Stimulated activated naive CD4-positive, alpha-beta T cell treated with Interleukin-2 at 50 U/mL for 16 hours (primary cell): ENCODE data around the gene MED27.

ENCODE experiments used
- DNase-seq: peaks from one replicate; lab custom pipeline; 2025; lab: John Stamatoyannopoulos, UW

The MED27 gene

DNA sequence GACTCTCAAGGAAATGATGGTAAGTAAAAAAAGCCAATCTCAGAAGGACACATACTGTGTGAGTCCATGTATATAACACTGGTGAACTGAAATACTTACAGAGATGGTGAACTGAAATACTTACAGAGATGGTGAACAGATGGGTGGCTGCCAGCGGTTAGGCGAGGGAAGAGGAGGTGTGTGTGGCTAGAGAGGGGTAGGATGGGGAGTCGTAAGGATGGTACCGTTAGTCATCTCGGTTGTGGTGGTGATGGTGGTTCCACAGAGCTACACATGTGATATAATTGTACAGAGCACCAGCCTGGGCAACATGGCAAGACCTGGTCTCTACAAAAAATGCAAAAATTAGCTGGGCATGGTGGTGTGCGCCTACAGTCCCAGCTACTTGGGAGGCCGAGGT, 226.2 kb downstream of the MED27 start:
- peak; percentile 15 for DNase-seq

GRCh38 chr9:131851414-131851813, 228.3 kb downstream of the MED27 start:
- DNase-seq = no peak

DNA sequence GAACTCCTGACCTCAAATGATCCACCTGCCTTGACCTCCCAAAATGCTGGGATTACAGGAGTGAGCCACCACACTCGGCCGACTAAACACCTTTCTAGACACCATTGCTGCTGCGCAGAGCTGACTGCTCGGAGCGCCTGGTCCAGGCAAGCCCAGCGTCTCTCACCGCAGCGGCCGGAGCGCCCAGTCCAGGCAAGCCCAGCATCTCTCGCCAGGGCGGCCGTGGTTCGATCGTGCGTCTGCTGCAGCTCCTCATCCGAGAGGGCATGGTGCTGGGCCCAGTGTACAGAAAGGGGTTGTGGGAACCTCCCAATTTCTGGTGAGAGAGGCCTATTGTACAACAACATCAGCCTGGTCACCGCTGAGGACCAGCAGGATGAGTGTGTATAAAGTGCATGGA, 230.3 kb downstream of the MED27 start:
- DNase-seq = no peak

DNA sequence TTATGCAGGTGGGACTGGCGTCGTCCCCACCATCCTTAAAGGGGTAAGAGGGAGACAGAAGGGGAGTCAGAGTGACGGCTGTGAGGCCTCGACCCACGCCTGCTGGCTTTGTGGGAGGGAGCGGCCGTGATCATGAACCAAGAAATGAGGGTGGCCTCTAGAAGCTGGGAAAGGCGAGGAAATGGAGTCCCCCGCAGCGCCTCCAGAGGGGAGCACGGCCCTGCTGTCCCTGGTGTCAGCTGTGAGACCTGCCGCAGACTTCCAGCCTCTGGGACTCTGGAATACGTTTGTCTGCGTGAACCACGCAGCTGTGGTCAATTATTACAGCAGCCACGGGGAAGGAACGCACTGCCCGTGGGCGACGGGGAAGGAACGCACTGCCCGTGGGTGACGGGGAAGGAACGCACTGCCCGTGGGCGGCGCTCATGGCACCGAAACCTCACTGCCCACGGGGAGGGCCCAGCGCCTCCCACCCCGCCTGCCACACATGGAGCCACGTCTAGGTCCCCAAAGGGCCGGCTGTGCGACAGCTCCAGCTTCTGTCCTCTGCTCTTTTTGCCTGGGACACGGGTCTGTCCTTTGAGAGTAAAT, 231.0 kb downstream of the MED27 start:
- no peak for DNase-seq

- no peak for DNase-seq
Measured at GRCh38 chr9:131847665-131848354, 231.9 kb downstream of the MED27 start.

DNA sequence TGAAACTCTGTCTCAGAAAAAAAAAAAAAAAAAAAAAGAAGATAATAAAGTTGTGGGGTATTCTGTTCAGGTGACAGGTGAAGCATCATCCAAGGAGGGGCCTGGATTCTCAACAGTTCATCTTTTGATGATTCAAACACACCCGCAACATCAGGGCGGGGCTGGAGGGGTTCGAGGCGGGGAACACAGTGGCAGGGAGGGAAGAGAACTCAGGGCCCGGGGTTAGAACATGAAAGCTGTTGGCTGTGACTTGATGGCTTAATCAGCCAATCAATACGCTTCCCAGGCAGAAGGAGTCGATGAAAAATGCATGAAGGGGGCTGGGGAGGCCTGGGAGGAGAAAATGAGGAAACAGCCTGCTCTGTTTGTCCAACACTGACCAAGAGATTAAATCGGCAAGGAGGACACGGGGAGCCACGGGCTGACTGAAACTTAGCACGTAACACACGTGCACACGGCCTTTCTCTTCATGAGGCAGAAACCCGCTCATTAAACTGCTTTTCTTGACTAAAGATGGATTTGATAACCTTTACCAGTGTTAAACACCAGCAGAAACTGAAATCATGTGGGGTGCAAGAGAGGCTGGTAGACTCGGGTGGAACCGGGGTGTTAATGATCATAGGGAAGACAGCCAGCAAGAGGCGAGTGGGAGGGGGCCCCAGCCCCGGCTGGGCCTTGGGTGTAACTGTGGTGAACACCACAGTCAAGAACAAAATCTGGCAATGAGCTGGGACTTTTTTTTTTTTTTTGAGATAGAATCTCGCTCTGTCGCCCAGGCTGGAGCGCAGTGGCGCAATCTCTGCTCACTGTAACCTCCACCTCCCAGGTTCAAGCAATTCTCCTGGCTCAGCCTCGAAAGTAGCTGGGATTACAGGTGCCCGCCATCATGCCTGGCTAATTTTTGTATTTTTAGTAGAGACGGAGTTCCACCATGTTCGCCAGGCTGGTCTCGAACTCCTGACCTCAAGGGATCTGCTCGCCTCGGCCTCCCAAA, 234.1 kb downstream of the MED27 start:
- no peak for DNase-seq

GRCh38 chr9:131844745-131845118, 234.9 kb downstream of the MED27 start:
- DNase-seq = no peak

- DNase-seq = no peak
Measured at GRCh38 chr9:131843989-131844744, 235.5 kb downstream of the MED27 start.

DNA sequence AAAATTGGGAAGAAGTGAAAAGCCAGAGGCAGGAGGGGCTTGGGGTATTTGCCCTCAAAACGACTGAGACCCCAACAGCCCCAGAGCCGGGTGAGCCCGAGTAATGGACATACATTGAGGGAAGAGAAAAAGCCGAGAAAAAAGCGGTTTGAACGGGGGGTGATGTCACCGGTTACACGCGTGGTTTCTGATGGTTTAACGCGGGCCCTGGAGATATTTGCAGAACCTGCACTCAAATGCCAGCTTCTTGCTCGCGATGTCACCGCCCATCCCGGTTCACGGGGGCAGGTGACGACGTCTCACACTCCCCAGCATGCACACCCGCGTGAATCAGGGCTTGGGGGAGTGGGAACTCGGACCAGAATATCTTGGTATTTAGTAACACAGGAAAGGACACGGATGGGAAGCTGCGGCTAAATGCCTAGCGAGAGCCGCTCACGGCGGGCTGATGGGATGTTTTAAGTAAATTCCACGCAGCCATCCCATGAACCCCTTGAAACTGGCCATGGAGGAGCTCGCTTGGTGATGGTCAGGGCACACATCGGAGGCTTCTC, 237.8 kb downstream of the MED27 start:
- DNase-seq = no peak

GRCh38 chr9:131840751-131841702, 238.6 kb downstream of the MED27 start:
- no peak for DNase-seq

- DNase-seq = no peak
Measured at GRCh38 chr9:131840220-131840619, 239.4 kb downstream of the MED27 start.

- peak; percentile 69 for DNase-seq
Measured at GRCh38 chr9:131839281-131840084, 240.2 kb downstream of the MED27 start.

GRCh38 chr9:131838530-131839280, 241.0 kb downstream of the MED27 start:
- no peak for DNase-seq

GRCh38 chr9:131837836-131838235, 241.8 kb downstream of the MED27 start:
- DNase-seq = no peak

- no peak for DNase-seq
Measured at GRCh38 chr9:131837316-131837715, 242.4 kb downstream of the MED27 start.

GRCh38 chr9:131836607-131837315, 242.9 kb downstream of the MED27 start:
- no peak for DNase-seq

- DNase-seq = no peak
Measured at GRCh38 chr9:131836021-131836420, 243.6 kb downstream of the MED27 start.

GRCh38 chr9:131835151-131835910, 244.3 kb downstream of the MED27 start:
- no peak for DNase-seq
